ENCODE measurements around the gene SIAH3.

The SIAH3 gene

GRCh38 chr13:45820106-45820838 is 31.3 kb downstream of the SIAH3 start:
- no peak for DNase-seq (ENCODE audit: low spot score)

- DNase-seq (ENCODE audit: low spot score) = no peak
Observed at GRCh38 chr13:45817833-45818232, 33.7 kb downstream of the SIAH3 start.

GRCh38 chr13:45816427-45816826 is 35.1 kb downstream of the SIAH3 start:
- no peak for DNase-seq (ENCODE audit: low spot score)

GRCh38 chr13:45812695-45813372 is 38.7 kb downstream of the SIAH3 start:
- no peak for DNase-seq (ENCODE audit: low spot score)

DNA sequence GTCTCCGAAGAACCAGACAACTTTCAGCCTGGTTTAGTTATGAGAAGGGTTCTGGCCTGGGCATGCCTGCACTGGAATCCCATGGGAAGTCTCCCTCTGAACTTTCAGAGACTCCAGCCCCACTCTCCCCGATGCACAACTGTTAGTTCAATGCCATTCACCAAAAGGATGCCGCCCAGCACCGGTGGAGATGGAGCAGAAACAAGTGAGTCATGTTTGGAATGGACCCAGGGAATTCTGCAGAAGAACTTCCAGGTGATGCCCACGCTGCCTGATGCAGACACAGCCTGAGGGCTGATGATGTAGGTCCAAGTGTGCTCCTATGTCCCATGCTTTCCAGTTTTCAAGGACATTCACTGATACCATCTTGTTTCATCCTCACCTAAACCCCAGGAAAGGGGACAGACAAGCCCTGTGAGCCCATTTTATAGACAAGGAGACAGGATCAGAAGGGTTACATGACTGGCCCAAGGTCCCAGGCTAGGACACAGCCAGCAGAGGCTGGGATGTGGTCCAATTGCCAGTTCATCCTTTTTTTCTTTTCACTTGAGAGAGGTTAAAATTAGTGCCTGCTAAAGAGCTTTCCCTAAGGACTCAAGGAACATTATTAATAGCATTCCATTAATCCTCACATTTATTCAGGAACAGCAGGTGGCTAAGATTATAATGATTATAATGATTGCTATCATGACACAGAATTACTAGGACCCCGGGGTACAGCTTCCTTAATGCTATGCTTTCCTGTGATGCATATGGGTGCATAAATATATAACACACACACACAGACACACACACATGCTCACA is 39.5 kb downstream of the SIAH3 start:
- no peak for DNase-seq (ENCODE audit: low spot score)

DNA sequence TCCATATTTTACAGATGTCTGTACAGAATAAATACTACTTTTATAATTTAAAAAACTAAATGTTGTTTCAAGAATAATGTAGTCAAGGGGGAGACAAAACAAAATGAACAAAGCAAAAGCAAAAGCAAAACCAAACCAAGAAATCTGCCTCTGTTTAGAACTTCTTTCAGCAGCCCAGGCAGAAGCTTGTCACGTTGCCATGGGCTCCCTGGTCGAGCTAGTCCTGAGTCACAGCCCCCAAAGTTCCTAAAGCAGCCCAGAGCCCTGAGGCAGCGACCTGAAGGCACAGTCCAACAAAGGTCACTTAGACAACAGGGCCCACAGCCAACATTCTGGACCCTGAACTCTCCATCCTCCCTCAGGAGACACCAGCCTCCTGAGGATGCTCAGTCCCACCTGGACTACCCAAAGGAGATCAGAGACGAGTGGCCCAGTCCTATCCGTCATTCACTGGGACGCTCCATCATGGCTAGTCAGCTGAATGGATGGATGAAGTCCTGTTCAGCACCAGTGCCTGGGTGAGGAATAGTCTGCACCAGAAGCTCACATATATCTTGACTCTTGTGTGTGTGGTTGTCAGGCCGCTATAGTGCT is 41.7 kb downstream of the SIAH3 start:
- DNase-seq (ENCODE audit: low spot score) = no peak

DNA sequence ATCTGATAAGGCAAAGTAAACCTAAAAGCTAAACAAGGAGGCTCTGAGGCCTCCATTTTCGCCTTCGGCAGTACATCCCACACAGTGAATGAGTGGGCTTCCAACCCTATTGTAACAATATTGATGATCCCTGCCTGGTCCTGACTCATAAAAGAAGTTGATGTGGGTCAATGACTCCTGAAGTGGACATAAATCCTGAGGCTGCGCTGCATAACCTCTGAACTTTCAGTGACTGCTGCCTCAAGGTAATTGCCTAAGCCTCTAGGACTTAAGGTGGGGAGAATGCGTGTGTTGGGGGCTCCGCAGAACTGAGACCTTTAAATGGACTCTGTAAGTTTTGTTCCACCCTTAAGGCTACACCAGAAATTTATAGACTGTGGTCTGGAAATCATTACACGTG is 42.6 kb downstream of the SIAH3 start:
- no peak for DNase-seq (ENCODE audit: low spot score)

GRCh38 chr13:45807520-45808099 is 43.9 kb downstream of the SIAH3 start:
- peak; percentile 60 for DNase-seq (ENCODE audit: low spot score)

DNA sequence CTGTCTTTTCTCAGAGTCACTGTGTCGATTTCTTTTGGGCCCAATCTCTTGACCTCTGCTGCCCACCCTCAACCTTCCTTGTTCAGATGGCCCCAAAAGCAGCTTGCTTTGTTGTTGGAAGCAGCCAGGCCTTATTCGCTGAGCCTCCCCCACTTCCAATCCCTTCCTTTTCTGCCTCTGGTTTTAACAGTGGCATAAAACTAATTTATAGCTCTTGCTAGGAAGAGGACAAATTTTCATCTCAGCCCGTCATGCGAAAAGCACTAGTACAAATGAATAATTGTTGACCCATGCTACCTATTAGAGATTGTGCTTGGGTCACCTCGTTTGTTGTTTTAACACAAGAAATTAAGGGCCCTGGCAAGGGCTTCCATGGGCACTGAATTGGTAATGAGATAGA is 51.1 kb downstream of the SIAH3 start:
- no peak for DNase-seq (ENCODE audit: low spot score)

GRCh38 chr13:45799451-45799850 is 52.1 kb downstream of the SIAH3 start:
- DNase-seq (ENCODE audit: low spot score) = no peak

GRCh38 chr13:45798851-45799250 is 52.7 kb downstream of the SIAH3 start:
- no peak for DNase-seq (ENCODE audit: low spot score)

DNA sequence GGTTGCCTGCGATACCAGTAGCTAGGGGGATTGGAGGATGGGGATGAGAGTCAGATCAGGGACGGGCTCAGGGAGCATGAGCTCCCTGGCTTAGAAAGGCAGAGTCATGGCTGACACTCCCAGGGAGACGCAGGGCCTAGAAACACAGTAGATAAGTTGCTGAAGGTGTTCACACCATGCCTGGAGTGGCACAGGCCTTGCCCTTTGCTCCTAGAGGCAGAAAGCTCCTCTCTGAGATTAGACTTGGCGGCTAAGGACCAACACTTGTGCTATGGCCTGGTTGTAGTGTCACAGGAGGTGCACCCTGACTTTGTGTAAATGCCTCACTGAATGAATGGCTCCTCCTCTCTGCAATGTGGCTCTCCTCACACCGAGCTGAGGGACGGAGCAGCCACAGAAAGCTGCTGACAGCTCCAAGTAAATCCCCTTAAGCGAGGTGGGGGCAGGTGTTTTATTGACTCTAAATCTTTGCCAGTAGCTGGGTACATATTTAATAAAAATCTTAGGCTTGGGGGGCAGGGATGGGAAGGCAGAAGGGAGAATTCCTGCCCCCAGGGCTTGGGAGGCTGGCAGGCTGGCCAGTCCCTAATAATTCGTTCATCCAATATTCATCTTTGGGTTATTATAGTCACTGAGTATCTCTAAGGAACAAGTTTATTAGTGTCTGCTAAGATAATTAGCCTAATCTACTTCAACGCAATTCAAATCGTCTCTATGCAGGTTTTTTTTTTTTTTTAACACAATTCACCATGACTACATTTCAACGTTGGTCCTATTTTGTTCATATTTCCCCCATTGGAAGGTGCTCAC is 54.9 kb downstream of the SIAH3 start:
- DNase-seq (ENCODE audit: low spot score) = no peak

DNA sequence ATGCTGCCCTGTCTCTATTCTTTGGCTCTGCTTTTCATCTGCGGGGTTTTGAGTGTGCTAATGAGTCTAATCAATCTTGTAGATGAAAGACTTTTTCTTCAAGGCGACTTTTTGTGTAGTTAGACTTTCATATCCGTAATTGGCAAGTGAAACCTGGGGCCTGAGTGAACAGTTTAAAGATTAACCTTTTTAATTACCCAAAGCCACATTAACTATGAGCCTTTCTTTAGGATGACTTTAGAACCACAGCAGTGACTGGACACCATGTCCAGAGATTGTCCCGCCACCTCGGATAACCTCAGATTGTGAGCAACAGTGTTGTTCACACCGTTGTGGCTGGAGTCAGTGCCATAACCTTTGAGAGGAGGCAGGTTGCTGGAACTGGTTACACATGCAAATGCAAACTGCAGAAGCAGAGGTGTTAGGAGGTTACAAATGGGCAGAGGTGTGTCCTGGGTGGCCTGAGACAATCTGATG is 58.7 kb downstream of the SIAH3 start:
- no peak for DNase-seq (ENCODE audit: low spot score)

- DNase-seq (ENCODE audit: low spot score) = no peak
Observed at GRCh38 chr13:45788011-45788410, 63.5 kb downstream of the SIAH3 start.

GRCh38 chr13:45787346-45787745 is 64.2 kb downstream of the SIAH3 start:
- DNase-seq (ENCODE audit: low spot score) = no peak

DNA sequence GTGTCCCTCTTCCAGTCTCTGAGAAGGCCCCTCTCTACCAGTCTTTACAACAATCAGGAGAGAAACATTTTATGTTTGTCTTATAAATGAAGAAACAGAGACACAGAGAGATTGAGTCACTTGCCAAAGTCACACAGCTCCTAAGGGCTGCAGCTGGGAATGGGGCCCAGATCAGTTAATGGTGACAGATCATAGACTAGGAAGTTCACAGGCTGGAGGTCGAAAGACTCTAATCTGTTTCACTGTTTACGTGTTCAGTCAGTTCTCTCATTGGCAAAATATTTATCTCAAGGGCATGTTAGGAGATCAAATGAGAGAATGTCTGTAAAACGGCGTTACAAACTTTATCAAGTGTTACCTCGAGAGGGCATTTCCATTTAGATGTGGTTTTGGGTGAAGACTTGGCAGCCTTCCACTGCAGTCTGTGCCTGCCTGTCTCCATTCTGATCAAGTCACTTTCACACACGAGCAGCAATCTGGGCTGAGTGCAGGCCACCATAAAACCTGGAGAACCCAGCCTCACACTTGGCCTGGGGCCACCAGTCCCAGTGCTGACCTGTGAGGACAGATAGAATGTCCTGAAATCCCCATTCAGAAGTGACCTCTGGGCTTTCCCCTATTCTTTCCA is 65.1 kb downstream of the SIAH3 start:
- no peak for DNase-seq (ENCODE audit: low spot score)

DNA sequence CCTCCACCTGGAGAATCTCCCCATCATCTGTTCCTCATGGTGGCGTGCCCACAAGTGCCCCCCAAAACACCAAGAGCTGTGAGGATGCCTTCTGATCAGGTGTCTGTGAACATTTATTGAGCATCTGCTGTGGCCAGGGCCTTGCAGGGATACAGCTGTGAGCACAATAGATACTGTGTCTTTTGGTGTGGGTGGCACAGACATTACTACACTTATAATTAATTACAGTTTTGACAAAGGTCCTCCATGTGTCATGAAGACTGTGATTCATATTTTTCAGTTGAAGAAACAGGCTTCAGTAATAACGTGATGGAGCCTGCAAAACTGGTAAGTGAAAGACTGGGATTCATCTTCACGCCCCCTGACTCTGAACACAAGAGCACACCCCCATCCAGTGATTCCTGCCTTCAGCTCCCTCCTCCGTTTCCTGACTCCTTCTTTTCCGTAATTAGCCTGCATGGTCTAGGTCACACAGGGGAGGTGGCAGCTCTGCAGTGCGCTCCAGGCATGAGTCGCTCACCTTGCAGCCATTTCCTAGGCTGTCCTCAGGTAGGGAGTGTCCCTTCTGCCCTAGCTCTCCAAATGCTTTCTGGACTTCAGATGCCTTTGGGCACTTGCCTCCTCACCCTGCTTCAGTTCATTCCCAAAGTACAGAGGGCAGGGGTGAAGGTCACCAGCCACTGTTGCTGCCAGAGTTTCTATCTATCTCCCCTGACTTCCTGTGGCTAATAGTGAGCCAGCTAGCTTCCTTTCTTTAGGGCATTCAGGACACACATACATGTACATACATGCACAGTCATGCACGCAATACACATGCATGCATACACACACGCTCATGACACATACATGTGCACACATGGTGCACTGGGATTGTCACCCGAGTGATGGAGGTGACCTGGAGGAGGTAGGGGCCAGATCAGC is 66.5 kb downstream of the SIAH3 start:
- no peak for DNase-seq (ENCODE audit: low spot score)

- no peak for DNase-seq (ENCODE audit: low spot score)
Observed at GRCh38 chr13:45783346-45784043, 68.1 kb downstream of the SIAH3 start.
